ENCODE results near the gene PSG5. TPM values are rescaled to one million over a fixed set of nuclear protein-coding genes. Genes with fewer than 3 reads are reported as not detected.
"Not testable (repeated sequence)": the region's sequence is repeated elsewhere in the genome, so short reads cannot be mapped to it uniquely, and the experiment has no call there.

The PSG5 gene
- total RNA-seq, 1 donor from 2014 or later: not detected

GRCh38 chr19:43181869-43182771 lies 4.2 kb downstream of the PSG5 start:
- not testable (repeated sequence) for H3K4me3 Mint-ChIP-seq (ENCODE audit: unreplicated experiment); H3K27me3 Mint-ChIP-seq (ENCODE audit: low read depth); H3K4me1 Mint-ChIP-seq (ENCODE audit: low read depth); H3K27ac Mint-ChIP-seq (ENCODE audit: unreplicated experiment); H3K36me3 Mint-ChIP-seq (ENCODE audit: low read depth); DNase-seq (ENCODE audit: low spot score)
- peaks cover 32% of the 10 kb centered on the region for H3K9me3 Mint-ChIP-seq (ENCODE audit: low read depth)

GRCh38 chr19:43179569-43180147 lies 6.7 kb downstream of the PSG5 start:
- not testable (repeated sequence) for DNase-seq (ENCODE audit: low spot score); H3K27me3 Mint-ChIP-seq (ENCODE audit: low read depth); H3K4me1 Mint-ChIP-seq (ENCODE audit: low read depth); H3K36me3 Mint-ChIP-seq (ENCODE audit: low read depth); H3K4me3 Mint-ChIP-seq (ENCODE audit: unreplicated experiment); H3K27ac Mint-ChIP-seq (ENCODE audit: unreplicated experiment)
- H3K9me3 Mint-ChIP-seq (ENCODE audit: low read depth): peaks cover 28% of the 10 kb centered on the region

- H3K36me3 Mint-ChIP-seq (ENCODE audit: low read depth); H3K27me3 Mint-ChIP-seq (ENCODE audit: low read depth); DNase-seq (ENCODE audit: low spot score); H3K27ac Mint-ChIP-seq (ENCODE audit: unreplicated experiment); H3K4me3 Mint-ChIP-seq (ENCODE audit: unreplicated experiment); H3K4me1 Mint-ChIP-seq (ENCODE audit: low read depth): not testable (repeated sequence)
- H3K9me3 Mint-ChIP-seq (ENCODE audit: low read depth): peaks cover 29% of the 10 kb centered on the region
These were observed 7.8 kb downstream of the PSG5 start for GRCh38 chr19:43178577-43178976.

- not testable (repeated sequence) for H3K27me3 Mint-ChIP-seq (ENCODE audit: low read depth); H3K4me3 Mint-ChIP-seq (ENCODE audit: unreplicated experiment); H3K36me3 Mint-ChIP-seq (ENCODE audit: low read depth); H3K27ac Mint-ChIP-seq (ENCODE audit: unreplicated experiment); H3K4me1 Mint-ChIP-seq (ENCODE audit: low read depth); DNase-seq (ENCODE audit: low spot score)
- H3K9me3 Mint-ChIP-seq (ENCODE audit: low read depth): peaks cover 44% of the 10 kb centered on the region
These were observed 20.4 kb downstream of the PSG5 start for GRCh38 chr19:43165906-43166305.

- not testable (repeated sequence) for H3K36me3 Mint-ChIP-seq (ENCODE audit: low read depth); DNase-seq (ENCODE audit: low spot score); H3K4me1 Mint-ChIP-seq (ENCODE audit: low read depth); H3K4me3 Mint-ChIP-seq (ENCODE audit: unreplicated experiment); H3K27me3 Mint-ChIP-seq (ENCODE audit: low read depth); H3K27ac Mint-ChIP-seq (ENCODE audit: unreplicated experiment)
- H3K9me3 Mint-ChIP-seq (ENCODE audit: low read depth): peaks cover 44% of the 10 kb centered on the region
These were observed 23.2 kb downstream of the PSG5 start for GRCh38 chr19:43163135-43163534.

GRCh38 chr19:43162261-43162660 lies 24.1 kb downstream of the PSG5 start:
- H3K4me1 Mint-ChIP-seq (ENCODE audit: low read depth): not testable (repeated sequence)

GRCh38 chr19:43152214-43152613 lies 34.1 kb downstream of the PSG5 start:
- no peak for TF ChIP-seq CTCF (IDR thresholded peaks at IDR 0.05)
- H3K36me3 Mint-ChIP-seq (ENCODE audit: low read depth): no peaks in the 10 kb centered on the region
- peaks cover 58% of the 10 kb centered on the region for H3K9me3 Mint-ChIP-seq (ENCODE audit: low read depth)
- H3K4me1 Mint-ChIP-seq (ENCODE audit: low read depth): no peaks in the 10 kb centered on the region
- DNase-seq (ENCODE audit: low spot score): no peak
- H3K27ac Mint-ChIP-seq (ENCODE audit: unreplicated experiment): no peak overlapping the region
- no peak overlapping the region for H3K4me3 Mint-ChIP-seq (ENCODE audit: unreplicated experiment)
- H3K27me3 Mint-ChIP-seq (ENCODE audit: low read depth): no peaks in the 10 kb centered on the region

More at GRCh38 chr19:43162261-43162660, 24.1 kb downstream of the PSG5 start:
- H3K27ac Mint-ChIP-seq (ENCODE audit: unreplicated experiment); DNase-seq (ENCODE audit: low spot score); H3K4me3 Mint-ChIP-seq (ENCODE audit: unreplicated experiment); H3K36me3 Mint-ChIP-seq (ENCODE audit: low read depth); H3K27me3 Mint-ChIP-seq (ENCODE audit: low read depth): not testable (repeated sequence)
- peaks cover 47% of the 10 kb centered on the region for H3K9me3 Mint-ChIP-seq (ENCODE audit: low read depth)

GRCh38 chr19:43149788-43150187 lies 36.5 kb downstream of the PSG5 start:
- not testable (repeated sequence) for H3K27ac Mint-ChIP-seq (ENCODE audit: unreplicated experiment); DNase-seq (ENCODE audit: low spot score); H3K4me1 Mint-ChIP-seq (ENCODE audit: low read depth); H3K27me3 Mint-ChIP-seq (ENCODE audit: low read depth); H3K4me3 Mint-ChIP-seq (ENCODE audit: unreplicated experiment); H3K36me3 Mint-ChIP-seq (ENCODE audit: low read depth)
- peaks cover 59% of the 10 kb centered on the region for H3K9me3 Mint-ChIP-seq (ENCODE audit: low read depth)
